Transverse colon (tissue), 4 donors: ENCODE measurements around the gene FOXA2.

ENCODE experiments used
- CTCF ChIP-seq, 5 experiments: fragments of 200-600 bp in 3 of 5; fragments of 450-650 bp in 2 of 5; sonication (generic) in 3 of 5; IDR thresholded peaks; 1 replicate in 2 of 5; 2 replicates in 3 of 5; pipeline ENCODE4 v1.5.1; 2016 to 2017; ENCODE audit warnings: antibody characterized with exemption in 5 of 5, inconsistent platforms in 3 of 5, mild to moderate bottlenecking in 2 of 5, moderate library complexity in 1 of 5
- POLR2A ChIP-seq: fragments of 450-650 bp; IDR thresholded peaks from one replicate; pipeline ENCODE4 v1.6.1; 2016; ENCODE audit warnings: antibody characterized with exemption, mild to moderate bottlenecking, moderate library complexity
- POLR2AphosphoS5 ChIP-seq, 3 donors: sonication (generic); formaldehyde crosslinking; IDR thresholded peaks; one replicate each; pipeline ENCODE4 v1.6.1; 2016; ENCODE audit warnings: antibody characterized with exemption in 3 of 3

GRCh38 chr20:22536956-22537756 is 47.2 kb downstream of the FOXA2 start:
- TF ChIP-seq POLR2A (no peak), CTCF (IDR thresholded peaks at IDR 0.05) (no peak), POLR2AphosphoS5 (IDR thresholded peaks at IDR 0.05) (no peak)
